ENCODE measurements around the gene ZNF423.

ZNF423 gene

GRCh38 chr16:49478616-49479015 lies 377.3 kb downstream of the ZNF423 start:
- no peak for DNase-seq (ENCODE audit: low read depth in 1 of 2, low spot score in 1 of 2)
- TF ChIP-seq JUND (IDR thresholded peaks at IDR 0.05; ENCODE audit: low read depth) = no peak
- in situ Hi-C loops (cut with HindIII; ENCODE audit: low pct_unique_long_range_greater_than_20kb, low sequenced_read_pairs) = no loop called here

- no peak for DNase-seq (ENCODE audit: low read depth in 1 of 2, low spot score in 1 of 2)
- in situ Hi-C loops (cut with HindIII; ENCODE audit: low pct_unique_long_range_greater_than_20kb, low sequenced_read_pairs) = no loop called here
Observed at GRCh38 chr16:49478107-49478506, 377.8 kb downstream of the ZNF423 start.

GRCh38 chr16:49477250-49477895 lies 378.5 kb downstream of the ZNF423 start:
- in situ Hi-C loops (cut with HindIII; ENCODE audit: low pct_unique_long_range_greater_than_20kb, low sequenced_read_pairs) = no loop called here
- TF ChIP-seq JUND (IDR thresholded peaks at IDR 0.05; ENCODE audit: low read depth) = no peak

More at GRCh38 chr16:49478107-49478506, 377.8 kb downstream of the ZNF423 start:
- TF ChIP-seq JUND (IDR thresholded peaks at IDR 0.05; ENCODE audit: low read depth) = no peak

GRCh38 chr16:49474741-49475140 lies 381.2 kb downstream of the ZNF423 start:
- in situ Hi-C loops (cut with HindIII; ENCODE audit: low pct_unique_long_range_greater_than_20kb, low sequenced_read_pairs) = no loop called here
- no peak for TF ChIP-seq JUND (IDR thresholded peaks at IDR 0.05; ENCODE audit: low read depth)
- no peak for DNase-seq (ENCODE audit: low read depth in 1 of 2, low spot score in 1 of 2)

More at GRCh38 chr16:49477250-49477895, 378.5 kb downstream of the ZNF423 start:
- DNase-seq (ENCODE audit: low read depth in 1 of 2, low spot score in 1 of 2) = no peak

- TF ChIP-seq JUND (IDR thresholded peaks at IDR 0.05; ENCODE audit: low read depth) = no peak
- no peak for DNase-seq (ENCODE audit: low read depth in 1 of 2, low spot score in 1 of 2)
- in situ Hi-C loops (cut with HindIII; ENCODE audit: low pct_unique_long_range_greater_than_20kb, low sequenced_read_pairs) = no loop called here
Observed at GRCh38 chr16:49473773-49474172, 382.1 kb downstream of the ZNF423 start.

GRCh38 chr16:49473131-49473530 lies 382.8 kb downstream of the ZNF423 start:
- DNase-seq (ENCODE audit: low read depth in 1 of 2, low spot score in 1 of 2) = no peak
- no peak for TF ChIP-seq JUND (IDR thresholded peaks at IDR 0.05; ENCODE audit: low read depth)
- in situ Hi-C loops (cut with HindIII; ENCODE audit: low pct_unique_long_range_greater_than_20kb, low sequenced_read_pairs) = no loop called here

- in situ Hi-C loops (cut with HindIII; ENCODE audit: low pct_unique_long_range_greater_than_20kb, low sequenced_read_pairs) = no loop called here
- DNase-seq (ENCODE audit: low read depth in 1 of 2, low spot score in 1 of 2) = no peak
- no peak for TF ChIP-seq JUND (IDR thresholded peaks at IDR 0.05; ENCODE audit: low read depth)
Observed at GRCh38 chr16:49472598-49472997, 383.3 kb downstream of the ZNF423 start.

GRCh38 chr16:49471038-49471727 lies 384.7 kb downstream of the ZNF423 start:
- in situ Hi-C loops (cut with HindIII; ENCODE audit: low pct_unique_long_range_greater_than_20kb, low sequenced_read_pairs) = no loop called here
- DNase-seq (ENCODE audit: low read depth in 1 of 2, low spot score in 1 of 2) = no peak
- no peak for TF ChIP-seq JUND (IDR thresholded peaks at IDR 0.05; ENCODE audit: low read depth)

- no peak for DNase-seq (ENCODE audit: low read depth in 1 of 2, low spot score in 1 of 2)
- in situ Hi-C loops (cut with HindIII; ENCODE audit: low pct_unique_long_range_greater_than_20kb, low sequenced_read_pairs) = no loop called here
- no peak for TF ChIP-seq JUND (IDR thresholded peaks at IDR 0.05; ENCODE audit: low read depth)
Observed at GRCh38 chr16:49470513-49470991, 385.4 kb downstream of the ZNF423 start.

GRCh38 chr16:49469930-49470451 lies 385.9 kb downstream of the ZNF423 start:
- in situ Hi-C loops (cut with HindIII; ENCODE audit: low pct_unique_long_range_greater_than_20kb, low sequenced_read_pairs) = no loop called here
- TF ChIP-seq JUND (IDR thresholded peaks at IDR 0.05; ENCODE audit: low read depth) = no peak
- DNase-seq (ENCODE audit: low read depth in 1 of 2, low spot score in 1 of 2) = no peak

- no peak for DNase-seq (ENCODE audit: low read depth in 1 of 2, low spot score in 1 of 2)
- in situ Hi-C loops (cut with HindIII; ENCODE audit: low pct_unique_long_range_greater_than_20kb, low sequenced_read_pairs) = no loop called here
- TF ChIP-seq JUND (IDR thresholded peaks at IDR 0.05; ENCODE audit: low read depth) = no peak
Observed at GRCh38 chr16:49469311-49469670, 386.6 kb downstream of the ZNF423 start.

- TF ChIP-seq JUND (IDR thresholded peaks at IDR 0.05; ENCODE audit: low read depth) = no peak
- in situ Hi-C loops (cut with HindIII; ENCODE audit: low pct_unique_long_range_greater_than_20kb, low sequenced_read_pairs) = no loop called here
- no peak for DNase-seq (ENCODE audit: low read depth in 1 of 2, low spot score in 1 of 2)
Observed at GRCh38 chr16:49468611-49469310, 387.2 kb downstream of the ZNF423 start.

All from T47D (cell line).